ENCODE measurements around the gene DLGAP5. TPM values are rescaled to one million over a fixed set of nuclear protein-coding genes. Genes with fewer than 3 reads are reported as not detected.

DLGAP5 gene
- total and polyA plus RNA-seq, 2 donors (not counting 1 experiment from before 2014, with no cell fraction given) = 8.1 to 10.5 TPM

DNA sequence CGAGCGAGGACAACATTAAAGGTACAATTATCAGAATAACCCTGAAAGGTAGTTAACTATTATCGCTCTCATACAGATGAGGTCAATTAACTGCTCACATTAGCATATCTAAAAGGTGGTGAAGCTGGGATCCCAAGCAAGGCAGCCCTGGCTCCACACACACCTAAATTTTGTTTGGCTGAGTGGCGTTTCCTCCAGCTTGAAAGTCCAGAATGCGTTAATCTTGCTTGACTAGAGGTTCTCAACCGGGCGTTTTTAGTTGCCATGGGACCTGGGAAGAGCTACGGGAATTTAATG lies 531 bp downstream of the DLGAP5 start:
- Histone ChIP-seq H3K4me1 (ENCODE audit: control insufficient read depth, extremely low read depth, insufficient read depth, low read length) (peaks cover 3% of the 10 kb centered on the region), H3K4me3 (replicated peaks in 1 of 4; ENCODE audit: control extremely low read depth in 1 of 4, insufficient read depth in 1 of 4, low read depth in 3 of 4, low read length in 4 of 4) (peak overlapping the region; percentile 73 to 93 (median 83)), H3K4me2 (ENCODE audit: extremely low read depth, insufficient read depth, low read length) (peak overlapping the region; percentile 67), H4K20me1 (ENCODE audit: control insufficient read depth, extremely low read depth, insufficient read depth, low read length) (no peaks in the 10 kb centered on the region), H3K79me2 (ENCODE audit: control insufficient read depth, insufficient read depth, low read length) (peaks cover 35% of the 10 kb centered on the region), H3K36me3 (ENCODE audit: control insufficient read depth, insufficient read depth, low read length) (no peaks in the 10 kb centered on the region), H3K9me3 (ENCODE audit: control insufficient read depth, insufficient read depth, low read depth, low read length) (no peaks in the 10 kb centered on the region), H3K9ac (ENCODE audit: insufficient read depth, low read length) (peak overlapping the region; percentile 55), H2AFZ (ENCODE audit: low read length) (peak overlapping the region; percentile 77), H3K27ac (ENCODE audit: insufficient read depth, low read length) (peak overlapping the region; percentile 69), H3K27me3 (ENCODE audit: control insufficient read depth, insufficient read depth, low read length) (no peaks in the 10 kb centered on the region)
- DNase-seq (ENCODE audit: low read depth in 2 of 2) = peak in 1 of 2 donors; percentile 5
- TF ChIP-seq, protein P1, sequence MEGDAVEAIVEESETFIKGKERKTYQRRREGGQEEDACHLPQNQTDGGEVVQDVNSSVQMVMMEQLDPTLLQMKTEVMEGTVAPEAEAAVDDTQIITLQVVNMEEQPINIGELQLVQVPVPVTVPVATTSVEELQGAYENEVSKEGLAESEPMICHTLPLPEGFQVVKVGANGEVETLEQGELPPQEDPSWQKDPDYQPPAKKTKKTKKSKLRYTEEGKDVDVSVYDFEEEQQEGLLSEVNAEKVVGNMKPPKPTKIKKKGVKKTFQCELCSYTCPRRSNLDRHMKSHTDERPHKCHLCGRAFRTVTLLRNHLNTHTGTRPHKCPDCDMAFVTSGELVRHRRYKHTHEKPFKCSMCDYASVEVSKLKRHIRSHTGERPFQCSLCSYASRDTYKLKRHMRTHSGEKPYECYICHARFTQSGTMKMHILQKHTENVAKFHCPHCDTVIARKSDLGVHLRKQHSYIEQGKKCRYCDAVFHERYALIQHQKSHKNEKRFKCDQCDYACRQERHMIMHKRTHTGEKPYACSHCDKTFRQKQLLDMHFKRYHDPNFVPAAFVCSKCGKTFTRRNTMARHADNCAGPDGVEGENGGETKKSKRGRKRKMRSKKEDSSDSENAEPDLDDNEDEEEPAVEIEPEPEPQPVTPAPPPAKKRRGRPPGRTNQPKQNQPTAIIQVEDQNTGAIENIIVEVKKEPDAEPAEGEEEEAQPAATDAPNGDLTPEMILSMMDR (conservative IDR thresholded peaks at IDR 0.05 in 1 of 2, IDR thresholded peaks at IDR 0.05 in 1 of 2; ENCODE audit: low read depth in 1 of 2, low read length in 2 of 2) = no peak
- TF ChIP-seq EZH2 (IDR thresholded peaks at IDR 0.05; ENCODE audit: low read length, missing control alignments) = no peak

DNA sequence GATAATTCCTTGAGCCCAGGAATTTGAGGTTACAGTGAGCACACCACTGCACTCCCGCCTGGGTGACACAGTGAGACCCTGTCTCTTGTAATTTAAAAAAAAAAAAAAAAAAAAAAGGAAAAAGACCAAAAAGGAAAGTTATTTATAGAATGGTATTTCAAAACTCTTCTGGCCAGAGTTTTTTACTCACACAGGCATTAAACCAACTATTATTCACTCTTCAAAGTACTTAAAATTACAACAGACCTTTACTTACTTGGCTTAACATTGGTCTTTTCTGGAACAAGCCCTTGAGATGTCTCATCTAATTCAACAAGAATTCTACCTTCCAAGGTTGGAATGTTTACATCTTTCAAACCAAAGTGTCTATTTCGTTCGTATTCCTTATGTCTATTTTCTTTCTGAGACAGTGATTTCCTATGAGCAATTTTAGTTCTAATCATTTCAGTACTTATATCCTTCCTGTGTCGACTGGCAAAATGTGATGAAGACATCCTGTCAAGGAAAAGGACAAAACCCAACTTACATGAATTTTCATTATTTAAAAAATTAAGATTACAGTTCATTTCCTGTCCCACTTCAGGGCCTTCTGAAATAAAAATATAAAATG lies 2.6 kb downstream of the DLGAP5 start:
- Histone ChIP-seq H3K4me2 (ENCODE audit: extremely low read depth, insufficient read depth, low read length) (peak overlapping the region; percentile 13), H3K9ac (ENCODE audit: insufficient read depth, low read length) (no peak overlapping the region), H3K4me3 (replicated peaks in 1 of 4; ENCODE audit: control extremely low read depth in 1 of 4, insufficient read depth in 1 of 4, low read depth in 3 of 4, low read length in 4 of 4) (no peak overlapping the region), H3K27me3 (ENCODE audit: control insufficient read depth, insufficient read depth, low read length) (no peaks in the 10 kb centered on the region), H3K36me3 (ENCODE audit: control insufficient read depth, insufficient read depth, low read length) (peaks cover 3% of the 10 kb centered on the region), H4K20me1 (ENCODE audit: control insufficient read depth, extremely low read depth, insufficient read depth, low read length) (no peaks in the 10 kb centered on the region), H3K79me2 (ENCODE audit: control insufficient read depth, insufficient read depth, low read length) (peaks cover 39% of the 10 kb centered on the region), H3K27ac (ENCODE audit: insufficient read depth, low read length) (no peak overlapping the region), H3K9me3 (ENCODE audit: control insufficient read depth, insufficient read depth, low read depth, low read length) (no peaks in the 10 kb centered on the region), H3K4me1 (ENCODE audit: control insufficient read depth, extremely low read depth, insufficient read depth, low read length) (peaks cover 3% of the 10 kb centered on the region), H2AFZ (ENCODE audit: low read length) (no peak overlapping the region)
- peak in 1 of 2 donors; percentile 33 for DNase-seq (ENCODE audit: low read depth in 2 of 2)
- TF ChIP-seq, protein P1 (conservative IDR thresholded peaks at IDR 0.05 in 1 of 2, IDR thresholded peaks at IDR 0.05 in 1 of 2; ENCODE audit: low read depth in 1 of 2, low read length in 2 of 2) = no peak
- no peak for TF ChIP-seq EZH2 (IDR thresholded peaks at IDR 0.05; ENCODE audit: low read length, missing control alignments)

DNA sequence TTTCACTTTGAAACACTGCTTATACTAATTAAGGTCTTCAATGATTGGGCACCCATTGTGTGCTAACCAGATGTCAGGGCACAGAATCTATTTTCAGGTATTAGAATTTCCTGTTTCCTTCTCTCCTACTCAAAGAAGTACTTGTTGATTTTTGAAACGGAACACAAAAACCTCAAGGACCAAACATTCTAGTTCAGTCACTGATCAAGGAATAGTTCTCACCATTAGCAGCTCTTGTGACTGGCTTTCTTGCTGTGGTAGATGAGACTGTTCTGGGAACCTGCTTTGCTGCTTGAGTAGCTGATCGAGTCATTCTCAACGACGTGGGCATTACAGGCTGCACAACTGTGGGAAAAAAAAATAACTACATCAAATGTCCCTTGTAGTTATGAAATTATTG lies 11.0 kb downstream of the DLGAP5 start:
- H3K36me3 ChIP-seq (ENCODE audit: control insufficient read depth, insufficient read depth, low read length) = peaks cover 3% of the 10 kb centered on the region
- no peaks in the 10 kb centered on the region for H4K20me1 ChIP-seq (ENCODE audit: control insufficient read depth, extremely low read depth, insufficient read depth, low read length)
- H3K9me3 ChIP-seq (ENCODE audit: control insufficient read depth, insufficient read depth, low read depth, low read length) = no peaks in the 10 kb centered on the region
- H3K9ac ChIP-seq (ENCODE audit: insufficient read depth, low read length) = no peak overlapping the region
- H3K4me2 ChIP-seq (ENCODE audit: extremely low read depth, insufficient read depth, low read length) = no peak overlapping the region
- no peaks in the 10 kb centered on the region for H3K4me1 ChIP-seq (ENCODE audit: control insufficient read depth, extremely low read depth, insufficient read depth, low read length)
- no peak overlapping the region for H2AFZ ChIP-seq (ENCODE audit: low read length)
- peaks cover 4% of the 10 kb centered on the region for H3K79me2 ChIP-seq (ENCODE audit: control insufficient read depth, insufficient read depth, low read length)
- peak; percentile 11 to 18 for DNase-seq (ENCODE audit: low read depth in 2 of 2)
- no peak overlapping the region for H3K27ac ChIP-seq (ENCODE audit: insufficient read depth, low read length)
- TF ChIP-seq, protein P1 (conservative IDR thresholded peaks at IDR 0.05 in 1 of 2, IDR thresholded peaks at IDR 0.05 in 1 of 2; ENCODE audit: low read depth in 1 of 2, low read length in 2 of 2) = no peak
- no peak for TF ChIP-seq EZH2 (IDR thresholded peaks at IDR 0.05; ENCODE audit: low read length, missing control alignments)
- H3K4me3 ChIP-seq (replicated peaks in 1 of 4; ENCODE audit: control extremely low read depth in 1 of 4, insufficient read depth in 1 of 4, low read depth in 3 of 4, low read length in 4 of 4) = no peak overlapping the region
- H3K27me3 ChIP-seq (ENCODE audit: control insufficient read depth, insufficient read depth, low read length) = no peaks in the 10 kb centered on the region
